ENCODE results near the gene GANC.

The GANC gene

GRCh38 chr15:42384597-42384996 is 111.6 kb downstream of the GANC start:
- DNase-seq = no peak
- H3K4me1 Mint-ChIP-seq (ENCODE audit: low read depth in 2 of 2) = no peaks in the 10 kb centered on the region
- no peak overlapping the region for H3K4me3 Mint-ChIP-seq
- no peaks in the 10 kb centered on the region for H3K27me3 Mint-ChIP-seq
- ATAC-seq (replicated peaks) = no peak
- no peak overlapping the region for H3K27ac Mint-ChIP-seq
- H3K36me3 Mint-ChIP-seq (ENCODE audit: insufficient read depth) = no peaks in the 10 kb centered on the region
- no peaks in the 10 kb centered on the region for H3K9me3 Mint-ChIP-seq

GRCh38 chr15:42385206-42385979 is 112.4 kb downstream of the GANC start:
- DNase-seq (peak in 1 of 3 experiments; percentile 7), ATAC-seq (replicated peaks) (peak; percentile 46)
- Mint-ChIP-seq H3K4me1 (ENCODE audit: low read depth in 2 of 2) (no peaks in the 10 kb centered on the region), H3K27ac (peak overlapping the region in 1 of 2 donors; percentile 78), H3K9me3 (no peaks in the 10 kb centered on the region), H3K27me3 (no peaks in the 10 kb centered on the region), H3K4me3 (no peak overlapping the region), H3K36me3 (ENCODE audit: insufficient read depth) (no peaks in the 10 kb centered on the region)

- ATAC-seq (replicated peaks) (no peak), DNase-seq (no peak)
- no peaks in the 10 kb centered on the region for H3K27me3 Mint-ChIP-seq
- no peaks in the 10 kb centered on the region for H3K4me1 Mint-ChIP-seq (ENCODE audit: low read depth in 2 of 2)
- H3K27ac Mint-ChIP-seq = no peak overlapping the region
- H3K9me3 Mint-ChIP-seq = no peaks in the 10 kb centered on the region
- H3K4me3 Mint-ChIP-seq = no peak overlapping the region
- no peaks in the 10 kb centered on the region for H3K36me3 Mint-ChIP-seq (ENCODE audit: insufficient read depth)
Observed at GRCh38 chr15:42385980-42386700, 113.1 kb downstream of the GANC start.

- ATAC-seq (replicated peaks) (no peak), DNase-seq (no peak)
- Mint-ChIP-seq H3K4me3 (no peak overlapping the region), H3K4me1 (ENCODE audit: low read depth in 2 of 2) (no peaks in the 10 kb centered on the region), H3K27ac (no peak overlapping the region), H3K9me3 (no peaks in the 10 kb centered on the region), H3K36me3 (ENCODE audit: insufficient read depth) (peaks cover 3% of the 10 kb centered on the region), H3K27me3 (no peaks in the 10 kb centered on the region)
Observed at GRCh38 chr15:42387603-42388002, 114.6 kb downstream of the GANC start.

GRCh38 chr15:42392309-42393024 is 119.5 kb downstream of the GANC start:
- Mint-ChIP-seq H3K36me3 (ENCODE audit: insufficient read depth) (peaks cover 3% of the 10 kb centered on the region), H3K27ac (no peak overlapping the region), H3K4me3 (no peak overlapping the region), H3K4me1 (ENCODE audit: low read depth in 2 of 2) (no peaks in the 10 kb centered on the region), H3K27me3 (no peaks in the 10 kb centered on the region), H3K9me3 (no peaks in the 10 kb centered on the region)
- ATAC-seq (replicated peaks) (no peak), DNase-seq (no peak)

GRCh38 chr15:42394106-42394505 is 121.1 kb downstream of the GANC start:
- Mint-ChIP-seq H3K27me3 (no peaks in the 10 kb centered on the region), H3K4me3 (no peak overlapping the region), H3K9me3 (no peaks in the 10 kb centered on the region), H3K4me1 (ENCODE audit: low read depth in 2 of 2) (no peaks in the 10 kb centered on the region), H3K36me3 (ENCODE audit: insufficient read depth) (peaks cover 3% of the 10 kb centered on the region), H3K27ac (no peak overlapping the region)
- no peak for DNase-seq
- ATAC-seq (replicated peaks) = no peak

GRCh38 chr15:42395838-42396237 is 122.8 kb downstream of the GANC start:
- no peak overlapping the region for H3K4me3 Mint-ChIP-seq
- peaks cover 0 to 8% of the 10 kb centered on the region in 2 donors for H3K4me1 Mint-ChIP-seq (ENCODE audit: low read depth in 2 of 2)
- ATAC-seq (replicated peaks) (no peak), DNase-seq (no peak)
- H3K27ac Mint-ChIP-seq = no peak overlapping the region
- peaks cover 3% of the 10 kb centered on the region for H3K36me3 Mint-ChIP-seq (ENCODE audit: insufficient read depth)
- no peaks in the 10 kb centered on the region for H3K9me3 Mint-ChIP-seq
- no peaks in the 10 kb centered on the region for H3K27me3 Mint-ChIP-seq

- ATAC-seq (replicated peaks) = peak; percentile 85
Observed at GRCh38 chr15:42401544-42402454, 128.8 kb downstream of the GANC start.

GRCh38 chr15:42402455-42403205 is 129.6 kb downstream of the GANC start:
- no peak for ATAC-seq (replicated peaks)
- peaks cover 6 to 18% of the 10 kb centered on the region in 2 donors for H3K4me1 Mint-ChIP-seq (ENCODE audit: low read depth in 2 of 2)
- no peaks in the 10 kb centered on the region for H3K9me3 Mint-ChIP-seq
- H3K27me3 Mint-ChIP-seq = no peaks in the 10 kb centered on the region
- H3K36me3 Mint-ChIP-seq (ENCODE audit: insufficient read depth) = peaks cover 7% of the 10 kb centered on the region
- no peak for DNase-seq
- peak overlapping the region; percentile 12 to 68 for H3K4me3 Mint-ChIP-seq
- peak overlapping the region; percentile 62 to 93 for H3K27ac Mint-ChIP-seq

More at GRCh38 chr15:42401544-42402454, 128.8 kb downstream of the GANC start:
- DNase-seq = peak; percentile 10 to 20 (median 14)
- Mint-ChIP-seq H3K4me3 (peak overlapping the region; percentile 12 to 68), H3K27ac (peak overlapping the region; percentile 62 to 93), H3K36me3 (ENCODE audit: insufficient read depth) (peaks cover 7% of the 10 kb centered on the region), H3K4me1 (ENCODE audit: low read depth in 2 of 2) (peaks cover 6 to 18% of the 10 kb centered on the region in 2 donors), H3K9me3 (no peaks in the 10 kb centered on the region), H3K27me3 (no peaks in the 10 kb centered on the region)

GRCh38 chr15:42403389-42403788 is 130.4 kb downstream of the GANC start:
- DNase-seq (no peak), ATAC-seq (replicated peaks) (no peak)
- H3K4me3 Mint-ChIP-seq = no peak overlapping the region
- no peaks in the 10 kb centered on the region for H3K9me3 Mint-ChIP-seq
- H3K36me3 Mint-ChIP-seq (ENCODE audit: insufficient read depth) = peaks cover 7% of the 10 kb centered on the region
- peaks cover 6 to 18% of the 10 kb centered on the region in 2 donors for H3K4me1 Mint-ChIP-seq (ENCODE audit: low read depth in 2 of 2)
- H3K27ac Mint-ChIP-seq = peak overlapping the region in 1 of 2 donors; percentile 62
- H3K27me3 Mint-ChIP-seq = no peaks in the 10 kb centered on the region

GRCh38 chr15:42404461-42405235 is 131.6 kb downstream of the GANC start:
- ATAC-seq (replicated peaks) = no peak
- Mint-ChIP-seq H3K36me3 (ENCODE audit: insufficient read depth) (peaks cover 7% of the 10 kb centered on the region), H3K4me1 (ENCODE audit: low read depth in 2 of 2) (peaks cover 6 to 18% of the 10 kb centered on the region in 2 donors), H3K9me3 (no peaks in the 10 kb centered on the region), H3K4me3 (no peak overlapping the region), H3K27me3 (no peaks in the 10 kb centered on the region), H3K27ac (no peak overlapping the region)
- no peak for DNase-seq
